MM.1S (cell line): ENCODE results near the gene SLC4A8.

Source experiments
- CTCF ChIP-seq: fragments of 300-600 bp; sonication (generic); IDR thresholded peaks from 2 replicates; pipeline ENCODE4 v1.5.1; 2016; ENCODE audit warnings: antibody characterized with exemption, low read length, mixed read lengths
- EZH2 ChIP-seq: fragments of 300-600 bp; sonication (generic); optimal IDR thresholded peaks from 2 replicates; pipeline ENCODE3; 2017; ENCODE audit warnings: low read depth, mild to moderate bottlenecking, antibody characterized with exemption, low read length, mixed read lengths
- EZH2phosphoT487 ChIP-seq: fragments of 300-600 bp; sonication (generic); IDR thresholded peaks from 2 replicates; pipeline ENCODE4 v1.6.1; 2018; ENCODE audit warnings: antibody characterized with exemption, low read length

DNA sequence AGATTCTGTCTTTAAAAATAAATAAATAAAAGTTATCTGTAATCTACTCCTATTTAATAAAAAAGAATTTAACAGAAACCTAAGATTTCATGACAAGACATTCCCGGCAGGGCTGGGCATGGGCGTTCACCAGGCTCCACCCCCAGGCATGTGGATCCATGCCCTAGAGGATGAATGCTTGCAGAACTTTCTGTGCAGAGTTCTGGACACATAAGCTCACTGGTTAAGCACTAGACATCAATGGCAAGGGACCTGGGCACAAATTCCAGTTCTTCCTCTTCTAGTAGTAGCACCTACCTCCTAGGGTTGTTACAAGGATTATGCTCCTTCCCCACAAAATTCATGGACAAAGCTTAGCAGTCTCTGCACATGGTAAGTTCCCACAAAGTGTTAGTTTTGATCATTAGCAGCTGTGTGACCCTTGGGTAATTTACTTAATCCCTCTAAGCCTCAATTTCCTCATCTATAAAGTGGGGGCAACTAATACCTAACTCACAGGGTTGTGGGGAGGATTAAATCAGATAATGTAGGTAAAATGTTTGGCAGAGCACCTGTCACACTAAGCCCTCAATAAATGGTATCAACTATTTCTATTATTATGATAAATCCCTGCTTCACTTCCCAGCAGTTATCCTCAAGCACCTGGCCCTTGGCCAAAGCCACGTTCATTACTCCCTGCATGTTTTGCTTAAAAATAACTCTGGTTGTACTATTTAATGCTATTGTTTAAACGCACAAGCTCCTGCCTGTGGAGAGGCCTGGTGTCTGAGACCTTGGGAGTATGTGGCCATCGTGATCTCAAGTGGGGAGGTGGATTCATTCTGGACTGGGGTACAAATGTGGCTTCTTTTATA, 43.2 kb upstream of the SLC4A8 start:
- no peak for TF ChIP-seq CTCF
- no peak for TF ChIP-seq EZH2
- no peak for TF ChIP-seq EZH2phosphoT487
